HepG2 (cell line): ENCODE results near the gene GALNT16. TPM values are rescaled to one million over a fixed set of nuclear protein-coding genes. Genes with fewer than 3 reads are reported as not detected.

ENCODE experiments used
- ATAC-seq: fragments of 200-7000 bp; cut with Tn5 transposase; 3 replicates; pipeline ENCODE4 v1.9.1; 2020; ENCODE audit warnings: mild to moderate bottlenecking, moderate library complexity
- BruUV-seq: library from RNA; stranded (reverse); fragments of 400-500 nt; replicated peaks from 2 replicates; lab custom pipeline; 2021; lab: Mats Ljungman, UMichigan
- CTCF ChIA-PET: fragments of 300-600 bp; formaldehyde crosslinking; extraction: SDS; loops from one replicate; lab custom pipeline; 2021; ENCODE audit warnings: low total read pairs, inconsistent platforms, low intra/inter-chr PET ratio; lab: Yijun Ruan, JAX
- POLR2A ChIA-PET: fragments of 350-600 bp; sonication (Branson Sonifier 250); formaldehyde crosslinking; loops from one replicate; lab custom pipeline; 2020; ENCODE audit warnings: antibody characterized with exemption, inconsistent platforms; lab: Yijun Ruan, JAX
- DNase-seq: peaks from one replicate; pipeline ENCODE4 v3.0.0-alpha.2; 2015; ENCODE audit warnings: low spot score
- FAIRE-seq: peaks from 3 replicates; lab custom pipeline; 2011; peaks lifted over from hg19 to GRCh38; lab: Jason Lieb, UNC
- H2AFZ ChIP-seq: one replicate; pipeline ENCODE4 v1.6.1; 2011; ENCODE audit warnings: low read length, inconsistent platforms
- H3K27ac ChIP-seq: fragments of 300-600 bp; 3 replicates; pipeline ENCODE4 v1.8.0; 2011; ENCODE audit warnings: mixed run types, mild to moderate bottlenecking, mixed read lengths, low read length, inconsistent platforms; ENCODE audit not compliant: insufficient read depth; ENCODE audit errors: extremely low read length
- H3K27me3 ChIP-seq, 2 experiments: fragments of 200-600 bp in 1 of 2; 2 replicates in 1 of 2; 3 replicates in 1 of 2; pipeline versions ENCODE4 v1.6.0 to v1.8.0; 2011; ENCODE audit warnings: low read length in 2 of 2, mild to moderate bottlenecking in 2 of 2, moderate library complexity in 2 of 2, inconsistent platforms in 1 of 2; ENCODE audit not compliant: insufficient read depth in 2 of 2, control insufficient read depth in 1 of 2
- H3K36me3 ChIP-seq, 2 experiments: fragments of 200-600 bp in 1 of 2; replicated peaks in 1 of 2; 2 replicates in 1 of 2; 3 replicates in 1 of 2; pipeline versions ENCODE4 v1.5.1 to v1.8.0; 2011; ENCODE audit warnings: low read length in 2 of 2, inconsistent platforms in 1 of 2; ENCODE audit not compliant: insufficient read depth in 2 of 2, control insufficient read depth in 1 of 2
- H3K4me1 ChIP-seq: 2 replicates; pipeline ENCODE4 v1.5.1; 2012; ENCODE audit warnings: low read length, inconsistent platforms; ENCODE audit not compliant: insufficient read depth
- H3K4me2 ChIP-seq: 2 replicates; pipeline ENCODE4 v1.6.0; 2011; ENCODE audit warnings: low read depth, low read length, inconsistent platforms
- H3K4me3 ChIP-seq, 3 experiments: fragments of 200-600 bp in 1 of 3; sonication (generic), shearing (Covaris generic) in 1 of 3; replicated peaks in 1 of 3; 2 replicates each; pipeline ENCODE4 v1.5.1; 2011 to 2016; ENCODE audit warnings: low read length in 3 of 3, inconsistent platforms in 2 of 3, low read depth in 2 of 3, mild to moderate bottlenecking in 2 of 3, control low read depth in 1 of 3, mixed read lengths in 1 of 3; ENCODE audit not compliant: insufficient read depth in 1 of 3
- H3K79me2 ChIP-seq: one replicate; pipeline ENCODE4 v1.6.1; 2011; ENCODE audit warnings: low read length, inconsistent platforms; ENCODE audit not compliant: insufficient read depth
- H3K9ac ChIP-seq: 2 replicates; pipeline ENCODE4 v1.6.0; 2011; ENCODE audit warnings: mild to moderate bottlenecking, low read depth, low read length, inconsistent platforms; ENCODE audit not compliant: insufficient read depth
- H3K9me3 ChIP-seq: 2 replicates; pipeline ENCODE4 v1.5.1; 2012; ENCODE audit warnings: mild to moderate bottlenecking, low read length
- H4K20me1 ChIP-seq: 2 replicates; pipeline ENCODE4 v1.6.0; 2011; ENCODE audit warnings: inconsistent platforms, mild to moderate bottlenecking, low read length, moderate library complexity; ENCODE audit not compliant: insufficient read depth
- AKAP8 ChIP-seq: sonication (generic); formaldehyde crosslinking; IDR thresholded peaks from 2 replicates; pipeline ENCODE4 v1.5.1; 2020; ENCODE audit warnings: mild to moderate bottlenecking, missing genetic modification reagents
- ETV6 ChIP-seq: sonication (generic); formaldehyde crosslinking; conservative IDR thresholded peaks from 2 replicates; pipeline ENCODE4 v1.4.0; 2020; ENCODE audit warnings: missing genetic modification reagents
- HNF4A ChIP-seq: sonication (generic); formaldehyde crosslinking; IDR thresholded peaks from 2 replicates; pipeline ENCODE4 v1.4.0; 2020; ENCODE audit warnings: missing genetic modification reagents
- MTA1 ChIP-seq: sonication (generic); formaldehyde crosslinking; IDR thresholded peaks from 2 replicates; pipeline ENCODE4 v1.4.0; 2020; ENCODE audit warnings: missing genetic modification reagents, mild to moderate bottlenecking, borderline replicate concordance
- NCOR1 ChIP-seq: fragments of 200-600 bp; sonication (generic); IDR thresholded peaks from 2 replicates; pipeline ENCODE4 v1.7.0; 2017; ENCODE audit warnings: antibody characterized with exemption, low read length, borderline replicate concordance
- NONO ChIP-seq, 2 experiments: fragments of 450-650 bp in 1 of 2; sonication (generic) in 1 of 2; formaldehyde crosslinking in 1 of 2; IDR thresholded peaks in 1 of 2; conservative IDR thresholded peaks in 1 of 2; 2 replicates each; pipeline versions ENCODE4 v1.6.1 to v1.8.0; 2017 to 2022; ENCODE audit warnings: mild to moderate bottlenecking in 1 of 2, missing genetic modification reagents in 1 of 2, moderate library complexity in 1 of 2
- PBX2 ChIP-seq: IDR thresholded peaks from 2 replicates; pipeline ENCODE4 v1.6.1; 2016; ENCODE audit warnings: control low read depth
- PHB2 ChIP-seq: fragments of 450-650 bp; IDR thresholded peaks from 2 replicates; pipeline ENCODE4 v1.6.1; 2018; ENCODE audit not compliant: partially characterized antibody
- PHF21A ChIP-seq: sonication (generic); formaldehyde crosslinking; IDR thresholded peaks from 2 replicates; pipeline ENCODE4 v1.5.0; 2020; ENCODE audit warnings: mild to moderate bottlenecking, missing genetic modification reagents
- PHF5A ChIP-seq: IDR thresholded peaks from one replicate; pipeline ENCODE4 v1.6.1; 2018; ENCODE audit warnings: low read depth, missing genetic modification reagents; ENCODE audit not compliant: unreplicated experiment
- ZBTB37 ChIP-seq: sonication (generic); formaldehyde crosslinking; IDR thresholded peaks from 2 replicates; pipeline ENCODE4 v1.4.0; 2020; ENCODE audit warnings: mild to moderate bottlenecking, missing genetic modification reagents
- ZFP36L1 ChIP-seq: sonication (generic); formaldehyde crosslinking; IDR thresholded peaks from 2 replicates; pipeline ENCODE4 v1.8.0; 2022; ENCODE audit warnings: mild to moderate bottlenecking, missing genetic modification reagents, moderate library complexity
- ZNF235 ChIP-seq: sonication (generic); formaldehyde crosslinking; IDR thresholded peaks from 2 replicates; pipeline ENCODE4 v1.8.1; 2023; ENCODE audit warnings: mild to moderate bottlenecking, missing genetic modification reagents, borderline replicate concordance
- ZNF296 ChIP-seq: sonication (generic); formaldehyde crosslinking; conservative IDR thresholded peaks from 2 replicates; pipeline ENCODE4 v1.5.0; 2020; ENCODE audit warnings: mild to moderate bottlenecking, missing genetic modification reagents
- WGBS: methylation state at CpG from one replicate; pipeline ENCODE4 v1.1.6; 2017; ENCODE audit warnings: low lambda C conversion rate; 5-methylcytosine and 5-hydroxymethylcytosine counted together
- in situ Hi-C: cut with HindIII; loops from 2 replicates; pipeline ENCODE4 v1.10.0; 2017; ENCODE audit warnings: low pct_unique_long_range_greater_than_20kb; ENCODE audit not compliant: extremely low pct_ligation_motif_present
- intact Hi-C: fragments of 100-400 bp; cut with micrococcal nuclease; formaldehyde crosslinking; loops from one replicate; pipeline ENCODE4 v1.10.0; 2022; ENCODE audit not compliant: unreplicated experiment
- polyA plus RNA-seq, 8 experiments: library from polyadenylated mRNA; depleted of rRNA in 3 of 8; stranded (reverse) in 7 of 8; unstranded in 1 of 8; fragments of >200 nt; fragmentation: Illumina TruSeq in 4 of 8; extraction: Trizol in 4 of 8; gene quantifications; 2 replicates each; pipeline versions ENCODE4 v1.2.1 to v1.2.3, GENCODE V29; 2011 to 2016; ENCODE audit warnings: low read depth in 4 of 8, missing spikeins in 1 of 8, mixed read lengths in 1 of 8; ENCODE audit not compliant: insufficient read depth in 1 of 8
- total RNA-seq, 5 experiments: library from RNA; depleted of rRNA; stranded (reverse); fragments of >200 nt; fragmentation: Illumina TruSeq; extraction: Trizol; gene quantifications; 2 replicates each; pipeline ENCODE4 v1.2.3, GENCODE V29; 2016; ENCODE audit warnings: low read depth in 1 of 5

The GALNT16 gene
- total and polyA plus RNA-seq, 2 of the 13 experiments (the other 11 are each of a cell fraction or from before 2014, with no cell fraction given): 0.54 to 0.82 TPM

GRCh38 chr14:69404883-69405282, 144.9 kb downstream of the GALNT16 start:
- 94% methylated on average over 5 of the region's 5 CpGs for WGBS
- intact Hi-C loops: no loop called here
- ATAC-seq (no peak), FAIRE-seq (no peak), DNase-seq (no peak)
- H3K27me3 ChIP-seq: no peaks in the 10 kb centered on the region
- H3K4me1 ChIP-seq: peaks cover 35% of the 10 kb centered on the region
- H3K4me2 ChIP-seq: no peak overlapping the region
- TF ChIP-seq NCOR1: no peak
- TF ChIP-seq HNF4A (CRISPR knock-in tag): no peak
- no peak for TF ChIP-seq ETV6 (CRISPR knock-in tag)
- TF ChIP-seq ZFP36L1: no peak
- no peak for TF ChIP-seq ZNF296 (CRISPR knock-in tag)
- TF ChIP-seq ZBTB37 (CRISPR knock-in tag): no peak
- TF ChIP-seq PHF21A (CRISPR knock-in tag): no peak
- TF ChIP-seq MTA1 (CRISPR knock-in tag): no peak
- TF ChIP-seq PHB2: no peak
- no peak for TF ChIP-seq PBX2
- TF ChIP-seq PHF5A (CRISPR knock-in tag): no peak
- TF ChIP-seq AKAP8 (CRISPR knock-in tag): no peak
- TF ChIP-seq ZNF235: no peak
- no peak for TF ChIP-seq NONO (IDR thresholded peaks at IDR 0.05)
- TF ChIP-seq NONO (CRISPR knock-in tag; conservative IDR thresholded peaks at IDR 0.05): no peak
- no peak overlapping the region for H3K27ac ChIP-seq
- in situ Hi-C loops: no loop called here
- H3K9ac ChIP-seq: no peak overlapping the region
- POLR2A ChIA-PET: no interaction called here
- H3K9me3 ChIP-seq: no peaks in the 10 kb centered on the region
- H3K4me3 ChIP-seq: no peak overlapping the region
- CTCF ChIA-PET: no interaction called here
- H3K36me3 ChIP-seq: peaks cover 3 to 6% of the 10 kb centered on the region in 2 experiments; a peak in 1 of 5 replicates
- no TSS peak for BruUV-seq
- H3K79me2 ChIP-seq: peaks cover 88% of the 10 kb centered on the region
- peaks cover 16% of the 10 kb centered on the region for H4K20me1 ChIP-seq
- H2AFZ ChIP-seq: no peak overlapping the region
